Measurements from ENCODE around the gene OPCML. TPM values are rescaled to one million over a fixed set of nuclear protein-coding genes. Genes with fewer than 3 reads are reported as not detected.

The OPCML gene
- total RNA-seq, 1 experiment from 2014 or later, result not detected

GRCh38 chr11:132859306-132859705 lies 673.0 kb downstream of the OPCML start:
- no peaks in the 10 kb centered on the region for H3K9me3 ChIP-seq (ENCODE audit: control insufficient read depth, insufficient read depth, low read depth, low read length)
- no peak for ATAC-seq
- DNase-seq (ENCODE audit: low read depth, low spot score), result no peak
- ChIA-PET CTCF (no interaction called here), POLR2A (no interaction called here)
- no peak overlapping the region for H3K4me3 ChIP-seq (ENCODE audit: low read depth in 2 of 2, low read length in 2 of 2)
- H3K27me3 ChIP-seq (ENCODE audit: control insufficient read depth, insufficient read depth, low read length), result no peaks in the 10 kb centered on the region
- no peaks in the 10 kb centered on the region for H3K4me1 ChIP-seq (ENCODE audit: control insufficient read depth, insufficient read depth, low read length)
- intact Hi-C loops (cut with micrococcal nuclease; ENCODE audit: unreplicated experiment), result no loop called here
- in situ Hi-C loops (cut with HindIII; ENCODE audit: low pct_unique_long_range_greater_than_20kb, low sequenced_read_pairs), result no loop called here
- BruUV-seq (replicated peaks), result no TSS peak
- H3K27ac ChIP-seq (ENCODE audit: low read length), result no peak overlapping the region
- no peaks in the 10 kb centered on the region for H3K36me3 ChIP-seq (ENCODE audit: control insufficient read depth, insufficient read depth, low read length)
- TF ChIP-seq REST (IDR thresholded peaks at IDR 0.05; ENCODE audit: insufficient read depth in 1 of 2, low read depth in 2 of 2, low read length in 1 of 2) (no peak), CTCF (IDR thresholded peaks at IDR 0.05) (no peak)

GRCh38 chr11:132858223-132858622 lies 674.1 kb downstream of the OPCML start:
- in situ Hi-C loops (cut with HindIII; ENCODE audit: low pct_unique_long_range_greater_than_20kb, low sequenced_read_pairs) (no loop called here), intact Hi-C loops (cut with micrococcal nuclease; ENCODE audit: unreplicated experiment) (no loop called here)
- H3K27me3 ChIP-seq (ENCODE audit: control insufficient read depth, insufficient read depth, low read length), result no peaks in the 10 kb centered on the region
- H3K36me3 ChIP-seq (ENCODE audit: control insufficient read depth, insufficient read depth, low read length), result no peaks in the 10 kb centered on the region
- no peaks in the 10 kb centered on the region for H3K9me3 ChIP-seq (ENCODE audit: control insufficient read depth, insufficient read depth, low read depth, low read length)
- ChIA-PET POLR2A (no interaction called here), CTCF (no interaction called here)
- DNase-seq (ENCODE audit: low read depth, low spot score) (no peak), ATAC-seq (no peak)
- BruUV-seq (replicated peaks), result no TSS peak
- no peak overlapping the region for H3K27ac ChIP-seq (ENCODE audit: low read length)
- H3K4me3 ChIP-seq (ENCODE audit: low read depth in 2 of 2, low read length in 2 of 2), result no peak overlapping the region
- no peaks in the 10 kb centered on the region for H3K4me1 ChIP-seq (ENCODE audit: control insufficient read depth, insufficient read depth, low read length)
- TF ChIP-seq REST (IDR thresholded peaks at IDR 0.05; ENCODE audit: insufficient read depth in 1 of 2, low read depth in 2 of 2, low read length in 1 of 2), result no peak
- TF ChIP-seq POLR2AphosphoS5 (IDR thresholded peaks at IDR 0.05; ENCODE audit: low read depth, low read length), result no peak
- TF ChIP-seq SIN3A (IDR thresholded peaks at IDR 0.05; ENCODE audit: borderline replicate concordance, insufficient read depth, low read depth, low read length), result no peak
